ENCODE data around the gene BDP1.
"Not testable (repeated sequence)": the region's sequence is repeated elsewhere in the genome, so short reads cannot be mapped to it uniquely, and the experiment has no call there.

BDP1 gene, protein sequence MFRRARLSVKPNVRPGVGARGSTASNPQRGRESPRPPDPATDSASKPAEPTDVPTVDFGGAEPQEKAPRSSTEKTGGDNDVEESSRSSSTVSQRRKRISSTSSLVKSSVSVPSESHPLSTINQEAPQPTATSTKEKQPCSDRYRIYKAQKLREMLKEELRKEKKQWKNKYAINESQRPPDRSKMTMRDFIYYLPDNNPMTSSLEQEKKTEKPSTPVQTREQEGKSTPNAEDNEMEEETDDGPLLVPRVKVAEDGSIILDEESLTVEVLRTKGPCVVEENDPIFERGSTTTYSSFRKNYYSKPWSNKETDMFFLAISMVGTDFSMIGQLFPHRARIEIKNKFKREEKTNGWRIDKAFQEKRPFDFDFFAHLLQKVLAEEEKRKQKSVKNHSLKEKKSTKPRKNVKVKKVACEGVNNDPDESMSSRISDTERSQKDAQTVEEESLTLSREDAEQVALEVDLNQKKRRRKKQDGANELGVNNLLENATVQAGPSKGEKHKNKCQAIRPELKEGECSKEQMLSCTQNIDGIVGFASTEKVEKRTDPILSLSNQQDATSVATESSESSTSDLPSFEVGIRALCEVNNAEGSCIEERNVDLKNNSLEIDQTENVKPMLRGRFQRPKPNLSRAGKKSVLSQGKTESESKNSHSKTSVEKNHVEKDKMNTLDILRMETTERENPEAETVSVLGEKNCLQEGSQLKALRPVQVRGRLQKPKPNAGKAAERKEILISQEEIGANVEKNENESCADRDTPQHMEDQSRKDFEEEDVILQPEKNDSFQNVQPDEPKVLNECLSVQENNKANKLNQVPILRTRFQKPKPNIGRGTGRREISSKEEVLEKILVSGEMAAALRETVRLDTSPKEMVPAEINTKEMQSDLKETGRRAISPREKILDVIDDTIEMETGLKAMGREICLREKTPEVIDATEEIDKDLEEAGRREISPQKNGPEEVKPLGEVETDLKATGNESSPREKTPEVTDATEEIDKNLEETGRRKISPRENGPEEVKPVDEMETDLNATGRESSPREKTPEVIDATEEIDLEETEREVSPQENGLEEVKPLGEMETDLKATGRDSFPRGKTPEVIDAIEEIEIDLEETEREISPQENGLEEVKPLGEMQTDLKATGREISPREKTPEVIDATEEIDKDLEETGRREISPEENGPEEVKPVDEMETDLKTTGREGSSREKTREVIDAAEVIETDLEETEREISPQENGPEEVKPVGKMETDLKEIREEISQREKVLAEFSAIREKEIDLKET (N-terminal part only)

DNA sequence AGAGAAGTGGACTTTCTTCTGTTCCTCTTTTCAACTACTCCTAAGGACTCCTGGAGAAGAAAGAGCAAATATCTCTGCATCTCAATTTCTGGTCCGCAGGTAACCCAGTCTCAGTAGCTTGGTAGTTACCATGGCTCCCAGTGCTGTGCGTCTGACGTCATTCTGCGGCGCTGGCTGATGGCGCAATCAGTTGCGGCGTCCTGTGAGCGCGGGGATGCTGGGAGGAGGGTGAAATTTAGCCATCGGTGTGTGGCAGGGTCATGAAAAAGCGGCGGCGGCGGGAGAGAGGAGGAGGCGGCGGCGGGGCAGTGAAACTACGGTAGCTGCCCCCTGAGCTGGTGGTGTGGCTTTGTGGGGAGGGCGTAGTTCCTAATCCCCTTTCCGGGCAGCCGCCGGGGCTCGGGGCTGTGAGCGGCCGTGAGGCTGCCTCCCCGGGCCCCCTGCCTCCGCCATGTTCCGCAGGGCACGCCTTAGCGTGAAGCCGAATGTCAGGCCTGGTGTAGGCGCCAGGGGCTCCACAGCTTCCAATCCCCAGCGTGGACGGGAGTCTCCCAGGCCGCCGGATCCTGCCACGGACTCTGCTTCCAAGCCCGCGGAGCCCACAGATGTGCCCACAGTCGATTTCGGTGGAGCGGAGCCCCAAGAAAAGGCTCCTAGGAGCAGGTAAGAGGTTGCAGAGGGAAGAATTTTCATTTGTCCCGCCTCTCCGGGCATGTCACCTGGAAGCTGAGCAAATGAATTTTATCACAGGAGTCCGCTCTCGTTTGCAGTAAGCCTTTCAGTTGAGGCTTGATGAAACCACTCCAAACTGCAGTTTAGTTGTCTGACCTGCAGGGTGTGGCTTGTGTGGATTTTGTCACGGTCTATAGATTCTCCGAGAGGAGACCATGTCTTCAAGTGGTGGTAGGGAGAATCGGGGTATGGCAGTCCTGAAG, at the start of gene BDP1:
TSS of gene BDP1 (plus strand) at position 225 of the 935 bp plus-strand sequence. CDS start at position 452, 227 bp downstream.
- H3K4me3 ChIP-seq (ENCODE audit: control insufficient read depth, low read depth, low read length): peak within 1 kb of the TSS; percentile 74
- DNase-seq (ENCODE audit: low read depth): peak; percentile 67
- TF ChIP-seq, protein P1, sequence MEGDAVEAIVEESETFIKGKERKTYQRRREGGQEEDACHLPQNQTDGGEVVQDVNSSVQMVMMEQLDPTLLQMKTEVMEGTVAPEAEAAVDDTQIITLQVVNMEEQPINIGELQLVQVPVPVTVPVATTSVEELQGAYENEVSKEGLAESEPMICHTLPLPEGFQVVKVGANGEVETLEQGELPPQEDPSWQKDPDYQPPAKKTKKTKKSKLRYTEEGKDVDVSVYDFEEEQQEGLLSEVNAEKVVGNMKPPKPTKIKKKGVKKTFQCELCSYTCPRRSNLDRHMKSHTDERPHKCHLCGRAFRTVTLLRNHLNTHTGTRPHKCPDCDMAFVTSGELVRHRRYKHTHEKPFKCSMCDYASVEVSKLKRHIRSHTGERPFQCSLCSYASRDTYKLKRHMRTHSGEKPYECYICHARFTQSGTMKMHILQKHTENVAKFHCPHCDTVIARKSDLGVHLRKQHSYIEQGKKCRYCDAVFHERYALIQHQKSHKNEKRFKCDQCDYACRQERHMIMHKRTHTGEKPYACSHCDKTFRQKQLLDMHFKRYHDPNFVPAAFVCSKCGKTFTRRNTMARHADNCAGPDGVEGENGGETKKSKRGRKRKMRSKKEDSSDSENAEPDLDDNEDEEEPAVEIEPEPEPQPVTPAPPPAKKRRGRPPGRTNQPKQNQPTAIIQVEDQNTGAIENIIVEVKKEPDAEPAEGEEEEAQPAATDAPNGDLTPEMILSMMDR (IDR thresholded peaks at IDR 0.05; ENCODE audit: control insufficient read depth, insufficient read depth, low read depth, low read length, missing control alignments): peak; percentile 24

DNA sequence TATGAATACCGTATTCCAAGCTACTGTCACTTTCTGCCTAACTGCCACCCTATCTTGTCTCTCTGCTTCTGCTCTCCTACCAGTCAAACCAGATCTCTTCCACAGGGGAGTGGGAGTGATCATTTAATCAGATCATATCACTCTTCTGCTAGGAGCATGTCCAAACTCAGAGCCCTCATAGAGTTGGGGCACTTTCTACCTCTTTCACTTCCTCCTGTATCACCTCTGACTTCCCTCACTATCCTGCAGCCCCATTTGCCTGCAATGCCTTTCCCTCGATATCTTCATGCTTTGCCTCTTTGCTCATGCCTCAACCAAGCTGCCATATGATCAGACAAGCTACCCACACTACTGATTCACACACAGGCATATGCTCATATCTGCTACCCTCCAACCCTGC, 45.4 kb upstream of the BDP1 start:
- DNase-seq (ENCODE audit: low read depth); H3K4me3 ChIP-seq (ENCODE audit: control insufficient read depth, low read depth, low read length): not testable (repeated sequence)

DNA sequence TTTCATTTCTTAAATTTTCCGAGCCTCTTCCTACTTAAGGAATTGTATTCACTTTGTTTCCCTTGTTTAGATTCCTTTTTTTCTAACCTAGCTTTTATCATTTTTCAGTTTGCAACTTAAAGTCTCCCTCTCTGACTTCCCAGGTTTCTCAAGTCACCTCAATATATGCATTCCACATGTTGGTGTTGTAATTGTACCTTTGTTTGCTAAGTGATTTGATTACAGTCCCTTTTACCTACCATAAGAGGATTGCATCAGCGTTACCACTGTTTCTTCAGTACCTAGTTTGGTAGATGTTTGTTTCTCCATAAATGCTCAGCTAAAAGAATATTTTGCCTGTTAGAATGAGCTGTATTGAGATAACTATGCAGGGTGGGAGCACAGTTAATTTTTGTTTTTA, 39.8 kb upstream of the BDP1 start:
- H3K4me3 ChIP-seq (ENCODE audit: control insufficient read depth, low read depth, low read length); DNase-seq (ENCODE audit: low read depth): not testable (repeated sequence)

DNA sequence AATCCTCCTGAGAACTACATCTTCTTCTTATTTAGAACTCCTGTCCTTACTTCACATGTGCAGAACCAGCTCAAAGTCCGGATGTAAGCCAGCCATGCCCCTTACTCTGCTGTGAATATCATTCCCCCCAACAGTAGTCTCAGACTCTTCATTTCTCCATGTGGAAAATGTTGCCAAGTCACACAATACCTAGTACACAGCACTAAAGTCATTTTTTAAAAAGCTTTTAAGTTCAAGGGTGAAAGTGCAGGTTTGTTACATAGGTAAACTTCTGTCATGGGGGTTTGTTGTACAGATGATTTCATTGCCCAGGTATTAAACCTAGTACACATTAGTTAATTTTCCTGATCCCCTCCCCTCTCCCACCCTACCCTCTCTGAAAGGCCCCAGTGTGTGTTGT, 37.4 kb upstream of the BDP1 start:
- DNase-seq (ENCODE audit: low read depth); H3K4me3 ChIP-seq (ENCODE audit: control insufficient read depth, low read depth, low read length): not testable (repeated sequence)

DNA sequence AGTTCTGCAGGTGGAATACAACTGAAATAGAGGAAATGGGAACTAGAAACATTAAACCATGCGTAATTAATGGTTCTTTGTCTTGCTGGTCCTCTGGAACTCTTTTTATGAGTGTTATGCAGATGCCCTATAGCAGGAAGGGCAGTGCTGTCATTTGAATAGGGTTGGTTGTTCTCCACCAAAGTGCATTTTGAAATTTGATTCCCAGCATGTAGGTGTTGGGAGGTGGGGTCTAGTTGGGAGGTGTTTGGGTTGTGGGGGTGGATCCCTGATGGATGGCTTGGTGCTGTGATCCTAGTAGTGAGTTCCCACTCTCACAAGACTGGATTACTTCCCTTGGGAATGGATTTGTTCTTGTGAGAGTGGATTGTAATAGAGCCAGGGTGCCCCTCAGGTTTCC, 34.2 kb upstream of the BDP1 start:
- DNase-seq (ENCODE audit: low read depth); H3K4me3 ChIP-seq (ENCODE audit: control insufficient read depth, low read depth, low read length): not testable (repeated sequence)

DNA sequence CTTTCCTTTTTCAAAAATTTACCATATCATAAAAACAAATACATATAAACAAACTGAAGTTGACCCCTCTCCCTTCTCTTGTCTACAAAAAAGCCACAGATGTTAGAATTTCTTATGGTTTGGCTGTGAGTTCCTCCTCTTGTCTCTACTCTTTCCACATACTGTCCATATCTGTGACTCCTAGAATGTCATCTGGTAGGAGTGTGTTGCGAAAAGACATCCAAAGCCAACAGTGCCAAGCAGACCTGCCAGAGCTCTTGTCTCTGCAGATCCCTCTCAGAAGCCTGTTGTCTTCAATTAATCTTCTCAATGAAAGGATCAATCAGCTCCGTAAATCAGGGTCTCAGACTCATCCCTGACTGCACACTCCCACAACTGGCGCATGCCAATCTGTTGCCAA, 31.6 kb upstream of the BDP1 start:
- H3K4me3 ChIP-seq (ENCODE audit: control insufficient read depth, low read depth, low read length); DNase-seq (ENCODE audit: low read depth): not testable (repeated sequence)

DNA sequence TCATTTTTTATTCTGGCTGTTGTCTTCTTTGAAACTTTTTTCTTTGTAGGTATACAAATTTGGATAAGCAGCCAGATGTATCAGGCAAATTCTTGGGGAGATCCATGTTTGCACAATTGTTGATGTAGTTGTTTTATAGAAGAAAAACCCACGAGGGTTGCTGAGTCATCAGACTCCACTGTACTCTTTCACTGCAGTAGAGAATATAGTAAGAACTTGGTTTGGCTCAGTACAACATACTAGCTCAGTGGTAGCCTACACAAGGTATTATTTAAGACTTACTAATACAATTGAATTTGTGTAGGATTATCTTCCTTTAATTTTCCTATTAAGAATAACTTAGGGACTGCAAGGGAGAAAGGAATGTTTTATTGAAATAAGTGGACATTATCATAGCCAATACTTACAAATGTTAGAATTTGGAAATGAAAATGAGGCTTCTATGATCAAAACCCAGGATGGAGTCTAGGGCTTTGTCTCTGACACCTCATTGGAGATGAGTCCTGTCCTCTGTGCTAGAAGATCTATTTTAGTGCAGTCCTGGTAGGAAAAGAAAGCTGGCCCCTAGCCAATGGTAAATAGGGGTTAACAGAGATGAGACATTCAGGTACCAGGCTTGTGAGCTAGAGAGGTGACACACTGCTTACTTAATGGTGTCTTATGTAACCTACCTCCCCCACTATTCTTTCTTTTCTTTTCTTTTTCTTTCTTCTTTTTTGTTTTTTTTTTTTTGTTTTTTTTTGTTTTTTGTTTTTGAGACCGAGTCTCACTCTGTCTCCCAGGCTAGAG, 28.6 kb upstream of the BDP1 start:
- H3K4me3 ChIP-seq (ENCODE audit: control insufficient read depth, low read depth, low read length); DNase-seq (ENCODE audit: low read depth): not testable (repeated sequence)

DNA sequence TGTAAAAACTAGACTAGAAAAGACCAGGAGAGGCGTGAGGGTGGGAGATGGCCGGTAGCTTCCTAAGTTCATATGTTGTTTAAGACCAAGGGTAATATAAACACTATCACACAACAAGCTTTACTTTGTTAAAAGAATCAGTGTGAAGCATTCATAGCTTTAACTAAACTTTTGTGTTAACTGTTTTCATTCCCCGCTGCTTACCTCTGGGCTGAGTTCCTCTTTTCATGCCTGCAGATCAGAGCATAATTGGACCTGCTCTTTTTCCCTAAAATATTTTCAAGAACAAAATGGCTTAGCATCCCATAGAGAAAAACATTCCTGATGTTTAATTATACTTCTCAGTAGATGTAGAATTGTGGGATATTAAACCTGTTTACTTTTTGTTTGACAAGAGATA, 23.0 kb upstream of the BDP1 start:
- DNase-seq (ENCODE audit: low read depth): not testable (repeated sequence)

DNA sequence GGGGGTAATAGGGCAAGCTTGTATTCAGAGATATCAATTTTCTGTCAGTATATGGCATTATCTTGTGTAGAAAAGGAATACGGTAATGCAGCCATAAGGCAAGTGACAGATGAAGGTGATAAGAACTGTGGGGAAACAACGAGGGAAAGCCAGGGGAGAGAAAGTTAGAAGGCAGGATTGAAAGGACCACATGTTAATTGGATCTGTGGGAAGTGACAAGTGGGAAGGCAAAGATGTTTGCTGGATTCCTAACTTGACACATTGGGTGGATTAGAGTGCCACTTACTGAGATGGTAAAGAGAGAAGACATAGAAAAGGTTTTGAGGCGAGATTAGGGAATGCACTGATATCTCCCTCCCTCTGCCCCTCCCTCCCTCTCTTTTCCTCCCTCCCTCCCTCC, 20.6 kb upstream of the BDP1 start:
- H3K4me3 ChIP-seq (ENCODE audit: control insufficient read depth, low read depth, low read length); DNase-seq (ENCODE audit: low read depth): not testable (repeated sequence)

More for the DNA sequence above, 23.0 kb upstream of the BDP1 start:
- not testable (repeated sequence) for H3K4me3 ChIP-seq (ENCODE audit: control insufficient read depth, low read depth, low read length)

DNA sequence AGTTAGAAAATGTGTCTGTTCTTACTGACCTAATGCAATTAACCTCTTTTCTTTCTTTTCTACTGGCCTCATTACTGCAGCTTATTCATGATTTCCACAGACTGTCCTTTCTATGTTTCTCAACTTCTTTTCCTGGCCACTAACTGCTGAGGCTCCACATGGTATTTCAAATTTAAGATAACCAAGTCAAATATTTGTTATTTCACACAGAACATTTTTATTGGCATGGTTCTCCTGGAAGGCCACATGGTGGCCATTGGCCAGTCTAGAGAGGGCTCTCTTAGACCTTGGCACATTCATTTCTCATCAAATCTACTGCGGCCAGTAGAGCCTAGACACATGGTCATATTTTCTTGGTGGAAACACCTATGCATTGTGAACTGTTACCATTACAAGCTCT, 13.9 kb upstream of the BDP1 start:
- not testable (repeated sequence) for DNase-seq (ENCODE audit: low read depth); H3K4me3 ChIP-seq (ENCODE audit: control insufficient read depth, low read depth, low read length)

DNA sequence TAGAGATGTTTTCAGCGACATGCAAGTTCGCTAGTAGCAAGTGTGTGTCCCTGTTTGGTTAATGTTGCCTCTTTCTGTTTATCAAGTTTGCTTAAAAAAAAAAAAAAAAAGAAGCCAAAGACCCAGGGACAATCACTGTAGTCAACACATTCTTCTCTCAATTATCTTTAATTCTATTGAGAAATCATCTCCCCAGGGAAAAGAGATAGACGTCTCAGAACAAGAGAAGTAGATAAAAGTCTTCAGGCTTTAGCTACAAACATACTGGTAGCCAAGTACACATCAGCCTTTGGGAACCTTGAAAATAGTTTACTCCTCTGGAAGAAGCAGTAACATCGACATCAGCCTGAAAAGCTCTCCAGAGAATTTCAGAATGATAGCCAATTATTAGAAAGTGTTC, 11.6 kb upstream of the BDP1 start:
- not testable (repeated sequence) for DNase-seq (ENCODE audit: low read depth); H3K4me3 ChIP-seq (ENCODE audit: control insufficient read depth, low read depth, low read length)

DNA sequence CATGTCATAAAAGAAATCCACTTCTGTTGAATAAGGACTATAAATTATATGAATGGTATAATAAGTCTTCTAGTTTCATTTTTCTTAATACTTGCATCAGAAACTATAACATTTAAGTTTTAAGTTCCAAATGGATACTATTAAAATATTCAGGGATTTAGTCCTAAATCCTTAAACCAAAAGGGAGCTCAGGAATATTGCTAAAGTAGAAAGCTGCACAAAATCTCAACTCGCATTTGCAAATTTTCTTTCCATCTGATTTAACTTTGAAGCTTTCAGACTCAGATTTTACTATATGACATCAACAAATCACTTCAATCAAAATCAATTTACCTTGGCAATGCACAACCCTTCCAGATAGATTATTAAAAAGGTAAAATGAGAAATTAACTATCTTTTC, 10.4 kb upstream of the BDP1 start:
- not testable (repeated sequence) for H3K4me3 ChIP-seq (ENCODE audit: control insufficient read depth, low read depth, low read length)

DNA sequence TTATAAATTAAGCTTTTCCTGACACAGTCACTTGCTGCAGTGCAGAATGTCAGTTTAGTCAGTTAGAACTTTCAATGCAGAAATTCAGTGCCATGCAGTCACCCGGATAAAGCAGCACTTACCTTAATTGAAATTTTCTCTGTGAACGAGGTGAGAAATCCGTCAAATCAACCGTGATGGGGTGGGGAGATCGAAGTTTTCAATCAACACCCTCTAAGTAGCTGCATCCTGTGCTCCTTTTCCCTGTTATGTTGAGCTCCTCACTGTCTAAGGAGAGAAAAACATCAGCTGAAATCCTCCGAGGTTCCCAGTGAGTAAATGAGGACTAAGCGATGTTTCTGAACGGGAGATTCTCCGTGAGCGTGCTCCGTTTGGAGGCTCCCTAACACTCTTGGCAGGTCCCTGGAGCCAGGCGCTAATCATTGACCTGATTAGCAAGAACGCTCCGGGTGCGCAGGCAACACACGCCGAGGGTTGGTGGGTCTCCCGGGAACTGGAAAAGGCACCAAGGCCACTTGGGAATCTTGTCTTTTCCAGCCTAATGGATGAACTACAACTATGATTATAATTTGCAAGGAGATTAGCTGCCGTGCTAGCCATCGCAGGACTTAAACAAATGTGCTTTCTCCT, 9.8 kb upstream of the BDP1 start:
- not testable (repeated sequence) for DNase-seq (ENCODE audit: low read depth); H3K4me3 ChIP-seq (ENCODE audit: control insufficient read depth, low read depth, low read length)

More for the DNA sequence above, 10.4 kb upstream of the BDP1 start:
- not testable (repeated sequence) for DNase-seq (ENCODE audit: low read depth)

DNA sequence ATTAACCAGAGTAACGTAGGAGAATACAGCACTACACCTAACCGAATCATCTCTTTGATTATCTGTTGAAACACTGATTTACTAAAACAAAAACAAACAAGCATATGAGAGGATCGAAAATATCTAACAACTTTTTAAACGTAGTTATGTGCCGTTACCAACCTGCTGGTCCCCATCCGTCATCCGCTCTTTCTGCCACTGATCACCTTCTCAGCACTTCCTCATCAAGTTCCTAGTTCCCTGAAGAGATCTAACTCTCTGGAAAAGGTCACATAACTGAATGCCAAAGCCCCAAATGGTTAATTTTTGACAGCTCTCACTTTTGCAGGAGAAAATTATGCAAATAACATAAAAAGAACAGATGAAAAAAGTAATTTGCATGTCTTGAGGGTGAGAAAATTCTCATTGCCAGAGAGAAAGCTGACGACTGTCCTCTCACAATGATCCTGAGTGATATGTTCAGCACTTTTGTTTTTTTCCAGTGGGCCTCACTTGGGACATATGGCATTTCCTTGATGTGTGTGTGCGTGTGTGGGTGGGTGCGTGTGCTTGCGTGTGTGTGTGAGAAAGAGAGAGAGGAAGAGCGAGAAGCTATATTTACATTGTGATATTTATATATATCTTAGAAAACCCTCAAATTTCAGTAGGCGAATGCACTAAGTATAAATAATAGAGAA, 8.8 kb upstream of the BDP1 start:
- not testable (repeated sequence) for H3K4me3 ChIP-seq (ENCODE audit: control insufficient read depth, low read depth, low read length); DNase-seq (ENCODE audit: low read depth)
